Activated naive CD4-positive, alpha-beta T cell treated with anti-CD3 and anti-CD28 coated beads, Interleukin-2, amount 50 U/mL, for 16 hours (primary cell): ENCODE data around the gene GAS1.

ENCODE experiments used
- DNase-seq: peaks from one replicate; pipeline ENCODE4 v3.0.0-alpha.2; 2020

GAS1 gene

DNA sequence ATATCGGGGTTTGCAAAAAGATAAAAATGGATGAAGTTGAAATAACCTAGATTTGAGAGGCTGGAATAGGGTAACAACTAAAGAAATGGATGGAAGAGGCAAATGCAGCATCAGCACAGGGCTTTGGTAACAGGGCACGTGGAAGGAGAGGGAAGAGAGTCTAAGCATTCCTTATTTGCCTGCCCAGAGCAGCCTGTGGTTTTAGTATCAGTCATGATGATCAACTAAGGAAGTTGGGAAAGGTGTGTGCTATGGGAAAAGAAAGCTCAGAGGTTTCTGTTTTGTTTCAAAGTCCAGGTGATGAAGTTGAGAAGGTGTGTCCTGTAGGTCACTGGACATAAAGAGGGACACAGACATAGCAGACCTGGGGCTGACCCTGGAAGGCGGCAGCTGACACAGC, 28.8 kb downstream of the GAS1 start:
- DNase-seq, result no peak

DNA sequence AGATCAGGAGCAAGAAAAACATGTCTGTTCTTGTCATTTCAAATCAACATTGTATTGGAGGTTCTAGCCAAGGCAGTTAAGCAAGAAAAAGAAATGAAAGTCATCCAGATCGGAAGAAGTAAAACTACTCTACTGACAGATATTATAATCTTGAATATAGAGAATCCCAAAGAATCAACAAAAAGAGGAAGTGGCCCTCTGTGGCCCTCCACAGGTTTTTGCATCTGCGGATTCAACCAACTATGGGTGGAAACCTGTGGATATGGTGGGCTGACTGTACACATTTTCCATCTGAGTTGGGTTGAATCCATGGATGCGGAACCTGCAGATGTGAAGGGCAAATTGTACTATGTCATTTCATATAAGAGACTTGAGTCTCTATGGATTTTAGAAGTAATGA, 35.1 kb downstream of the GAS1 start:
- DNase-seq, result no peak

DNA sequence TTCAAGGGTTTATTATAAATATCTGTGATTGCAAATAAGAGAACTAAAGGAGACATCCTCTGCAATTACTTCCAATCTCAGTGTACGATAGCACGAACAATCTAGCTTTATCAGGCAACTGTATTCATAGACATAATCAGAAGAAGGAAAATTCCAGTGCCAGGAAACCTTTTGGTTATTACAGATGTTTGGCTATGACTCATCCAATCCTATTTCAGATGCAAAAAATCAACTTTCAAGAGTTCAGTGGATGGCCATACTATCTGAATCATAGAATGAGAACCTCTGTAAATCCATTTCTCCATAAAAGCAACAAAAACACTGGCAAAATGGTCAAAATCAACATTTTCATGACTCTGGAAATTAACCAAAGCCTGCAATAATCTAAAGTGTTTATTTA, 37.9 kb downstream of the GAS1 start:
- no peak for DNase-seq

DNA sequence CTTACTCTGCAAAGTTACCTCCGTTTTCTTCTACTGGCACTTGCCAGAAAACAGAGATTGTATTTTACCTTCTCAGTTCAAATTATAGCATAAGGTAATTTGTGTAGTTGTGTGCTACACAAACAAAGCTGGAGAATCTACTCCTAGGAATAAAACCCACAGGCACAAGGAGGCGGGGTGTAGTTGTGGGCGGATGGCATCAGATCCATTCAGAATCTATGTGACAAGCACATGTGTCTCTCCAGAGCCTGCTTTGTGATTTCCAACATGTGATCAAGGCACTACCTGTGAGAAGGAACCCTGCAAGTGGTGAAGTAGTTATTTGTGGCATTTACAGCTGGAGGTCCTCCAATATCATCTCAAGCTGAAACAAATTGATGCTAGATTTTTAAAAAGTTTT, 39.0 kb downstream of the GAS1 start:
- no peak for DNase-seq

DNA sequence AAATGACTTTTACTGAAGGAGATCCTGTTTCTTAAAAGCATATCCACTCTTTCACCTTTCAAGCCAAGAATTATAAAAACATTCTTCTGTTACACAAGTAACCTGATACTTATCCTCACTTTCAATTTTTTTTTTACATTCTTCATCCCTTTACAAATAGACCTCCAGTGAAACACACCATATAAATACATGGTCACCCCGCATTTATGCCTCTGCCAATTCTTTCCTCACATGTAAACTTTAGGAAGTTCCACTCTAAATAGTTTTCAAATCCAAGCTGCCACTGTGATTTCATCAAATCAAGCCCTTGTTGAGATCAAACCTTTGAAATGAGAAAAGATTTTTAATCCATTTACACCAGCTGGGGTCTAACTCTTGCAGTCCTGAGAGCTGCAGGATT, 40.0 kb downstream of the GAS1 start:
- DNase-seq, result no peak

DNA sequence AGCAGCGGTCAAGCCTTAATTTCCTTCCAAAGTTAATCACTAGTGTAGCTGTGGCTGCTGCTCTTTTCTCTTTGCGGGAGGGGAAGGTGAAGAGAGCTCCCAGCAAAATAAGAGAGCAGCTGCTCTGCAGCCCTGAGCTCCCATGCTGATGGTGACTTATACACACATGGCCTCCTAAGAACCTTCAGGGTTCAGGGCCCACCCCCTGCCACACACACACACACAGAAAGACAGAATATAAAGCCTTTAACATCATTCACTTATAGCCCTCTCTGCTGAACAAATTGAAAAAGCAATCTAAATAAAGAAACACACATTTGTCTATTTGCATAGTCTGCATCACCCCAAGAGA, 43.6 kb downstream of the GAS1 start:
- no peak for DNase-seq

GRCh38 chr9:86902991-86903733, 44.1 kb downstream of the GAS1 start:
- no peak for DNase-seq

GRCh38 chr9:86902586-86902985, 44.7 kb downstream of the GAS1 start:
- no peak for DNase-seq

- DNase-seq, result no peak
These were observed 45.1 kb downstream of the GAS1 start for GRCh38 chr9:86902176-86902575.

DNA sequence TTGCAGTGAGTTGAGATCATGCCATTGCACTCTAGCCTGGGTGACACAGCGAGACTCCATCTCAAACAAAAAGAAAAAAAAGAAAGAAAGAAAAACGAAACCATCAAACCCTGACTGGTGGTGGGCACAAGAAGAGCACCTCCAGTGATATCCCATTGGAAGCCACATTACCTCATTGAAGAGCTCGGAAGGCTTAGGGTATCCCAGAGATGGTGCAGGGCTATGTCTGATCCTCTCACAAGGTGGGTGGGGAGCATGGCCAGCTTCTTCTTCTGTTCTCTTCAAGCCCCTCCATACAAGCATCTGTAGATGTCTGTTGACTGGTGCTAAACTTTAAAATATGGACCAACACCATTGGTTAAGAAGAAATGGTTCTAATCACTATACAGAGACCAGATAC, 45.8 kb downstream of the GAS1 start:
- no peak for DNase-seq
